ENCODE results near the gene ZFX.

The ZFX gene

DNA sequence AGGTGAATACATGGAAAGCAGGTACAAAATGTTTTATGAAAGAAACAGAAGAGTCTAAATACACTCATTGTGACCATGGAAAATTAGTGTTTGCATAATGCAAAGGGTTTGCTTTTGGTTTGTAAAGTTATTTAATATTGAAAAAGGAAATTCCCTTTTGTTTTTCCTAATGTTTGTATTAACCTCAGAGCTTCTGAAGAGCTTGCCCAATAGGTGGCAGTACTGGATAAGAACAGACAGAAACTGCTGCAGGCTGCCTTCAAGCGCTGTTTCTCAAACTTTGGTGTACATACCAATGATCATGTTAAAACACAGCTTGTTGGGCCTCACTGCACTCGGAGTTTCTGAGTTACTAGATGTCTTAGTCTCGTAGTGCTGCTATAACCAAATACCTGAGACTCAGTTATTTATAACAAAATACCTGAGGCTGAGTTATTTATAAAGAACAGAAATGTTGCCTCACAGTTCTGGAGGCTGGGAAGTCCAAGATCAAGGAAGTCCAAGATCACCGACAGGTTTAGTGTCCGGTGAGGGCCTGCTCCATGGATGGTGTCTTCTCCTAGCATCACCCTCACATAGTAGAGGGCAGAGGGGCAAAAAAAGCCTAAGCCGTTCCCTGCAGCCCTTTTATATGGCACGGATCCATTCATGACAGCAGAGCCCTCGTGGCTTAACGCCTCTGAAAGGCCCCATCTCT lies 110.2 kb downstream of the ZFX start:
- Histone ChIP-seq H3K36me3 (no peaks in the 10 kb centered on the region), H3K27me3 (no peaks in the 10 kb centered on the region), H3K27ac (no peak overlapping the region), H3K4me3 (ENCODE audit: low read depth in 1 of 2, low read length in 1 of 2) (no peak overlapping the region), H3K4me1 (ENCODE audit: control insufficient read depth in 1 of 2, insufficient read depth in 1 of 2, low read depth in 1 of 2, low read length in 1 of 2) (no peaks in the 10 kb centered on the region), H3K9me3 (no peaks in the 10 kb centered on the region)
- TF ChIP-seq, protein P1, sequence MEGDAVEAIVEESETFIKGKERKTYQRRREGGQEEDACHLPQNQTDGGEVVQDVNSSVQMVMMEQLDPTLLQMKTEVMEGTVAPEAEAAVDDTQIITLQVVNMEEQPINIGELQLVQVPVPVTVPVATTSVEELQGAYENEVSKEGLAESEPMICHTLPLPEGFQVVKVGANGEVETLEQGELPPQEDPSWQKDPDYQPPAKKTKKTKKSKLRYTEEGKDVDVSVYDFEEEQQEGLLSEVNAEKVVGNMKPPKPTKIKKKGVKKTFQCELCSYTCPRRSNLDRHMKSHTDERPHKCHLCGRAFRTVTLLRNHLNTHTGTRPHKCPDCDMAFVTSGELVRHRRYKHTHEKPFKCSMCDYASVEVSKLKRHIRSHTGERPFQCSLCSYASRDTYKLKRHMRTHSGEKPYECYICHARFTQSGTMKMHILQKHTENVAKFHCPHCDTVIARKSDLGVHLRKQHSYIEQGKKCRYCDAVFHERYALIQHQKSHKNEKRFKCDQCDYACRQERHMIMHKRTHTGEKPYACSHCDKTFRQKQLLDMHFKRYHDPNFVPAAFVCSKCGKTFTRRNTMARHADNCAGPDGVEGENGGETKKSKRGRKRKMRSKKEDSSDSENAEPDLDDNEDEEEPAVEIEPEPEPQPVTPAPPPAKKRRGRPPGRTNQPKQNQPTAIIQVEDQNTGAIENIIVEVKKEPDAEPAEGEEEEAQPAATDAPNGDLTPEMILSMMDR (IDR thresholded peaks at IDR 0.05), result no peak

DNA sequence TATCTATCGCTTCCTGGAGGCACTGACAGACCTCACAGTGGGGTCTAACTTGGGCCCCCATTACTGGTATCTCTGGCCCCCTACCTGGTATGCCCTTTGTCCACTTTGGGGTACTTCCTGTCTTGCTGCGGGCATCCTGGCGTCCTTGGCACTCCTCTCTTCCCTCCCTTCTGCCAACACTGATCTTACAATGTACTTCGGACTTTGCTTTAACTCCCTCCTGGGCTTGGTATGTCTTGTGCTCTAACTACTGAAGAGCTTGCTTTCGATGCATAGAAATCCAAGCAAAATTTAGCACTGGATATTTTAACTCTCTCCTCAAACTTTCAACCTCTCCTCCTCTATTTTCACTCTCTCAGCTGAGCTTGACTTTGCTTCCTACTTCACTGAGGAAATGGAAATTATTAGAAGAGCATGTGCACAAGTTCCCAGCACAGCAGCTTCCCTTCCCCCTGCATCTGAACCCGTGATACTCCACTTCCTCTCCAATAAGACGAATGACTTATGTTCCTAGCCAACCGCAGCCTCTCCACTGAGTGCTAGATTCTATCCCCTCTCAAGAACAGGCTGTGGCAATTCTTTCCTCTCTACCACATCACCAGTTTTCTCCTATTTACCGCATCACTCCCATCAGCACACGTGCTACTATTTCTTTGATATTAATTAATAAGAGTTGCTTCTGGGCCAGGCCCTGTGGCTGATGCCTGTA lies 111.5 kb downstream of the ZFX start:
- Histone ChIP-seq H3K9me3 (no peaks in the 10 kb centered on the region), H3K4me3 (ENCODE audit: low read depth in 1 of 2, low read length in 1 of 2) (no peak overlapping the region), H3K36me3 (no peaks in the 10 kb centered on the region), H3K4me1 (ENCODE audit: control insufficient read depth in 1 of 2, insufficient read depth in 1 of 2, low read depth in 1 of 2, low read length in 1 of 2) (no peaks in the 10 kb centered on the region), H3K27ac (no peak overlapping the region), H3K27me3 (no peaks in the 10 kb centered on the region)
- TF ChIP-seq, protein P1 (IDR thresholded peaks at IDR 0.05), result no peak

DNA sequence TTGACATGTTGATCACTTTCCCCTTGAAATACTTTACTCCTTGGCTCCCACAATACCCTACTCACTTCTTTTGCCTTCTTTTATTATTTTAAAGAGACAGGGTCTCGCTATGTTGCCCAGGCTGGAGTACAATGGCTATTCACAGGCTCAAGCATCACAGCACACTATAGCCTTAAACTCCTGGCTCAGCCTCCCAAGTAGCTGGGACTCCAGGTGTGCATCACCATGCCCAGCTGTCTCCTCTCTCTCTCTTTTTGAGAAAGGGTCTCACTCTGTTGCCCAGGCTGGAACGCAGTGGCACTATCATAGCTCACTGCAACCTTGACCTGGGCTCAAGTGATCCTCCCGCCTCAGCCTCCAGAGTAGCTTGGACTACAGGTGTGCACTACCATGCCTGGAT lies 112.8 kb downstream of the ZFX start:
- Histone ChIP-seq H3K4me1 (ENCODE audit: control insufficient read depth in 1 of 2, insufficient read depth in 1 of 2, low read depth in 1 of 2, low read length in 1 of 2) (no peaks in the 10 kb centered on the region), H3K4me3 (ENCODE audit: low read depth in 1 of 2, low read length in 1 of 2) (no peak overlapping the region), H3K36me3 (no peaks in the 10 kb centered on the region), H3K9me3 (no peaks in the 10 kb centered on the region), H3K27me3 (no peaks in the 10 kb centered on the region), H3K27ac (no peak overlapping the region)
- TF ChIP-seq, protein P1 (IDR thresholded peaks at IDR 0.05), result no peak

DNA sequence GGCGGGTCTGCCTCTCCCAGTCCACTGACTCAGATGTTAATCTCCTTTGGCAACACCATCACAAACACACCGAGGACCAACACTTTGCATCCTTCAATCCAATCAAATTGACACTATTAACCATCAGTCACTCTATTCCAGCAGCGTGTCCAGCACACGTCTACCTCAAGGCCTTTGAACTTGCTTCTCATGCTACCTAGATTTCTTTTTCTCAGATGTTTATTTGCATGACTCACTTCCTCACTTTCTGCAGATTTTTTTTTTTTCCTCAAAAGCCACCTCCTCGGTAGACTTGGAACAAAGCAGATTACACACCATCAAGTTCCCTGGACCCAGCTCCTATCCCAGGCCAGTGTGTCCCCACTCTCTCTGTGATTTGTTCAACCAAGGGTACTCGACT lies 114.9 kb downstream of the ZFX start:
- TF ChIP-seq, protein P1 (IDR thresholded peaks at IDR 0.05), result no peak
- Histone ChIP-seq H3K4me3 (ENCODE audit: low read depth in 1 of 2, low read length in 1 of 2) (no peak overlapping the region), H3K9me3 (no peaks in the 10 kb centered on the region), H3K4me1 (ENCODE audit: control insufficient read depth in 1 of 2, insufficient read depth in 1 of 2, low read depth in 1 of 2, low read length in 1 of 2) (no peaks in the 10 kb centered on the region), H3K36me3 (no peaks in the 10 kb centered on the region), H3K27ac (no peak overlapping the region), H3K27me3 (no peaks in the 10 kb centered on the region)
